Measurements from ENCODE around the gene SRRM1.

The SRRM1 gene

DNA sequence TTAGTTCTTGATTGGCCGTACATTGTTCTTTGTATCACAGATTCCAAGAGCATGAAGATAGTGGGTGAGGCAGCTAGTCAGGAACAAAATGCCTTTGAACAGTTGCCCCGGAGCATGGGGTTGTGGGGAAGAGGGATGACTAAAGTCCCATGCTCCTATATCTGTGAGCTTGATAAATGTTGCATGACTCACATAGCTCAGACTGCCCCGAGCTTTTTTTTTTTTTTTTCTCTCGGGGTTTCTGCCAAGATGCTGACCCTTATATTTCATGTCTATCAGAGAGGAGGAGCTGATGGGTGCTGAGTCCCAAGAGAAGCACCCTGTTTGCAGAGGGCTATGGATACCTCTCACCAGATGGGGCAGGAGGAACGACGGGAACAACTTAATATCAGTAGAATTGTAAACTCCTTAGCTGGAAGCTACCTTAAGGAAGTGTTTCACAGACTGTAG, 40.6 kb downstream of the SRRM1 start:
- no peak overlapping the region for H3K27ac ChIP-seq

DNA sequence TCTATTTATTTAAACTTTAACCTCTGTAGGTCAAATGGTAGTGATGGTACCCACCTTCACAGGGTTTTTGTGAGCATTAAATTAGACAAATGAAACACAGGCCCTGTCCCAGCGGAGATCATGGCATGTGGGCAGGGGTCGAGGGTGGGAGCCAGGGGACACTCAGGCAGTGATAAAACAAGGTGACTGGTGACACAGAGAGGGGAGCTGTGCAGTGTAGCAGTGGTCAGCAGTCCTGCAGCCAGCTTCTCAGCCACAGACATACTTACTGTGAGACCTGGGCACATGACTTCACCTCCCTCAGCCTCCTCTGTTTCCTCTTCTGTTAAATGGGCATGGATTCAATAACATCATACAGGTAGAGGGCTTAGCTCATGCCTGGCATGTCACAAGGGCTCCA, 44.9 kb downstream of the SRRM1 start:
- no peak overlapping the region for H3K27ac ChIP-seq
- TF ChIP-seq, protein P1, sequence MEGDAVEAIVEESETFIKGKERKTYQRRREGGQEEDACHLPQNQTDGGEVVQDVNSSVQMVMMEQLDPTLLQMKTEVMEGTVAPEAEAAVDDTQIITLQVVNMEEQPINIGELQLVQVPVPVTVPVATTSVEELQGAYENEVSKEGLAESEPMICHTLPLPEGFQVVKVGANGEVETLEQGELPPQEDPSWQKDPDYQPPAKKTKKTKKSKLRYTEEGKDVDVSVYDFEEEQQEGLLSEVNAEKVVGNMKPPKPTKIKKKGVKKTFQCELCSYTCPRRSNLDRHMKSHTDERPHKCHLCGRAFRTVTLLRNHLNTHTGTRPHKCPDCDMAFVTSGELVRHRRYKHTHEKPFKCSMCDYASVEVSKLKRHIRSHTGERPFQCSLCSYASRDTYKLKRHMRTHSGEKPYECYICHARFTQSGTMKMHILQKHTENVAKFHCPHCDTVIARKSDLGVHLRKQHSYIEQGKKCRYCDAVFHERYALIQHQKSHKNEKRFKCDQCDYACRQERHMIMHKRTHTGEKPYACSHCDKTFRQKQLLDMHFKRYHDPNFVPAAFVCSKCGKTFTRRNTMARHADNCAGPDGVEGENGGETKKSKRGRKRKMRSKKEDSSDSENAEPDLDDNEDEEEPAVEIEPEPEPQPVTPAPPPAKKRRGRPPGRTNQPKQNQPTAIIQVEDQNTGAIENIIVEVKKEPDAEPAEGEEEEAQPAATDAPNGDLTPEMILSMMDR (conservative IDR thresholded peaks at IDR 0.05), result no peak
- no peak for TF ChIP-seq ZFX (IDR thresholded peaks at IDR 0.05)

More for the DNA sequence above, 40.6 kb downstream of the SRRM1 start:
- TF ChIP-seq, protein P1 (conservative IDR thresholded peaks at IDR 0.05), result no peak
- no peak for TF ChIP-seq ZFX (IDR thresholded peaks at IDR 0.05)

DNA sequence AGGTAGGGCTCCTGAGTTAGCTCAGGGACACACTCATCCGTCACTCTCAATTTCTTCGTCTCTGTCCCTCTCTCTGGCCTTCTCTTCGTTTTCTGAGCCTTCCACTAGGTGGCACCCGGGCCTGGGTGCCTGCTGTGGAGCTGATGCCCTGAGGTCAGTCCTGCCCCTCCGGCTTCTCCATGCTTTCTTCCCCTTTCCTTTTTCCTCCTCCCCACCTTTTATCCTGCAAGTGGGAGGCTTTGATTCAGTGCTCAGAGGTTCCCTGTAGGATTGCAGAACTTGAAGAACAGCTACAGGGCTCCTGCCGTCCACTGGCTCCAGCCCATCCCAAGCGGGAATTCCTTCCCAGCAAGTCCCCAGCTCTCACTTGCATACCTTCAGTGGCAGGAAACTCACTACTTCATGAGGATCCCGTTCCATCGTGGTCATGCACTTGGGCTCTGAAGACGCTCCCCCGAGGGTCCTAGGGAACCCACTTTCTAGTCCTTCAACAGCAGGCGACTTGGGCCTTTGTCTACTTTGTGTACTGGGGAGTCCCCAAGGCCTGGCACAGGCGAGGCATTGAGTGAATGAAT, 45.6 kb downstream of the SRRM1 start:
- no peak for TF ChIP-seq ZFX (IDR thresholded peaks at IDR 0.05)
- TF ChIP-seq, protein P1 (conservative IDR thresholded peaks at IDR 0.05), result peak; percentile 78
- H3K27ac ChIP-seq, result no peak overlapping the region

DNA sequence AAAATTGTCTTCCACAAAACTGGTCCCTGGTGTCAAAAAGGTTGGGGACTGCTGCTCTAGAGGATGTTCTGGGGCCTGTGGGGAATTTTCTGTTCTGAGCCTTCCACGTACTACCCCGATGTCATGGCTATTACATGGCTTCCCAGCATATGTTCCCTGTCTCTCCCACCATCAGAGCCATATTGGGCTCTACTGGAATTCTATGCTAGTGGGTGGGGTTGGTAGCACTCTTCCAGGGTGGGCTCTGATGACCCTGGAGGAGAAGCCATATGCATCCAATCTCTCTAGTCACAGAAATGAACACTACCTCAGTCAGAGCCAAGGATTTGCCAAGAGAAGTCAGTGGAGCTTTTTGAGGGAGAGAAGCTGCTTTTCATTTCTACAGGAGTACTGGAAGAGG, 47.9 kb downstream of the SRRM1 start:
- TF ChIP-seq ZFX (IDR thresholded peaks at IDR 0.05), result no peak
- TF ChIP-seq, protein P1 (conservative IDR thresholded peaks at IDR 0.05), result no peak
- no peak overlapping the region for H3K27ac ChIP-seq

DNA sequence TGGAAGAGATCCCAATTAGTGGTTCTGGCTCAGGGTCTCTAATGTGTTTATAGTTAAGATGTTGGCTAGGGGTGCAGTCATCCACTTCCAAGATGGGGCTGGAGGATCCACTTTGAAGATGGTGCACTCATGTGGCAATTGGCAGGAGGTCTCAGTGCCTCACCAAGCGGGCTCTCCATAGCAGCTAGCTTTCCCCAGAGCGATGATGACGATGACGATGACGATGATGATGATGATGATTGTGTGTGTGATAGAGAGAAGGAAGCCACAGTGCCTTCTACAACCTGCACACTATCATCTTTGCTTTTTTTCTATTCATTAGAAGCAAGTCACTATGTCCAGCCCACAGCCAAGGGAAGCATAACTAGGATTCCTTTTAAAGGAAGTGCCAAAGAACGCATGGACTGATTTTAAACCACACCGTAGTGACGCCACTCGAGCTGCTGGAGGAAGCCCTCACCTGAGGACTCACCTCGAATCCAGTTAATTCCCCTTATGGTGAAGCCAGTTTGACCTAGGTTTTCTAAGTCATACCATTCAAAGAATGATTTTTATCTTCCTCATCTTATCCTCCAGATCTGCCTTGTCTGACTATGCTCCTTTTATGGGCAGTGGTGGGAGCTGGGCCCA, 49.4 kb downstream of the SRRM1 start:
- no peak overlapping the region for H3K27ac ChIP-seq
- TF ChIP-seq ZFX (IDR thresholded peaks at IDR 0.05), result no peak
- TF ChIP-seq, protein P1 (conservative IDR thresholded peaks at IDR 0.05), result no peak

DNA sequence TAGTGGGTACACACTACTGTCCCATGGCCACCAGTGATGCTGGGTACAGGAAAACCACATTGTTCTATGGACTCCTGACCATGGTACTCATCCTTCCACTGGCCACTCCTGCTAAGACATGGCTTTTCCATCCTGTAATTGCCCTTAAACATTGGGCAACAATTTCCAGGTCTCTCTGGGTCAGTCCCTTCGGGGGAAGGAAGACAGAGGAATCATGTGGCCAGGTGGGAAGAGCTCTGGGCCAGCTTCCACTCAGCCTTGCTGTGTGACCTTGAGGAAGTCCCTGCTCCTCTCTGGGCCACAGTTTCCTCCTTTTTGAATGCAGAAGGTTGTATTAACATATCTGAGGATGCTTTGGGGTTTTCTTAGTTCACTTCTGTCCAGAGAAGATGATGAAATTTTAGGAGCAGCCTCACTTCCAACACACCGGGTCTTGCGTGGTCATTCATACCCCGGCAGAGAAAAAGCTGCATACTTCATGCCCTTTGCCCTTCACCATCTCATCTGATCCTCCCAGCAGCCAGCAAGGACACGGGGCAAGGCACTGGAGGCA, 50.8 kb downstream of the SRRM1 start:
- no peak overlapping the region for H3K27ac ChIP-seq
- TF ChIP-seq, protein P1 (conservative IDR thresholded peaks at IDR 0.05), result no peak
- TF ChIP-seq ZFX (IDR thresholded peaks at IDR 0.05), result no peak

DNA sequence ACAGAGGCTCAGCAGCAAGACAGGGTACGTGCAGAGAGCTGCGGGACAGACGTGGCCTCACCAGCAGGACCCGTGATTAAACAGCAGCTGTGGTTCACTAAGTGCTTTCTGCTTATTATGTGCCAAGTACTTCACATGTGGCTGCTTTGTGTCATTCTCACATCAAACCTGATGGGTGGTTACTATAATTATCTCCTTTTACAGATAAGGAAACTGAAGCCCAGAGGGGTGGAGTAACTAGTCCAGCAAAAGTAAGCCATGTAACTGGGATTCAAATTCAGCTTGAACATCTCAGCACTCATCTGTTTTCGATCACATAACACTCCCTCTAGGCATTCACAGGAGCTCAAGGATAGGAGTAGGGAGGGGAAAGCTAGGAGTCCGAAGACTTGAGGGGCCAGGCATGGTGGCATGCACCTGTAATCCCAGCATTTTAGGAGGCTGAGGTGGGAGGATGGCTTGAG, 51.3 kb downstream of the SRRM1 start:
- no peak for TF ChIP-seq ZFX (IDR thresholded peaks at IDR 0.05)
- TF ChIP-seq, protein P1 (conservative IDR thresholded peaks at IDR 0.05), result no peak
- H3K27ac ChIP-seq, result no peak overlapping the region

Measured in C4-2B (cell line).